PC-9 (cell line): ENCODE data around the gene TMEM108.

Experiments used
- CTCF ChIP-seq: fragments of 200-600 bp; sonication (generic); conservative IDR thresholded peaks from 2 replicates; pipeline ENCODE4 v1.6.1; 2017; ENCODE audit warnings: mixed run types, antibody characterized with exemption, mild to moderate bottlenecking, moderate library complexity
- EZH2 ChIP-seq: fragments of 200-600 bp; sonication (generic); IDR thresholded peaks from 2 replicates; pipeline ENCODE4 v1.8.0; 2017; ENCODE audit warnings: antibody characterized with exemption, low read depth

- no peak for TF ChIP-seq CTCF
- TF ChIP-seq EZH2: no peak
These were observed 356.5 kb downstream of the TMEM108 start for GRCh38 chr3:133394561-133395311.
